ENCODE results near the gene TNFRSF18.

GRCh38 chr1:1210726-1211540 lies 4.5 kb upstream of the TNFRSF18 start:
- no peak for TF ChIP-seq CTCF (IDR thresholded peaks at IDR 0.05; ENCODE audit: extremely low read depth in 1 of 2, insufficient read depth in 1 of 2, low read depth in 1 of 2, low read length in 2 of 2)
- no peak for TF ChIP-seq POLR2AphosphoS5 (IDR thresholded peaks at IDR 0.05; ENCODE audit: insufficient read depth, low read depth, low read length)
- TF ChIP-seq EZH2 (IDR thresholded peaks at IDR 0.05; ENCODE audit: borderline replicate concordance, low read depth, low read length, severe bottlenecking): no peak
- TF ChIP-seq POLR2A (IDR thresholded peaks at IDR 0.05; ENCODE audit: low read depth, low read length): no peak
- TF ChIP-seq MAX (IDR thresholded peaks at IDR 0.05; ENCODE audit: insufficient read depth, insufficient read length): no peak

All from endothelial cell of umbilical vein (primary cell).